IPS-18a (cell line): ENCODE results near the gene PEPD.

Experiments
- H3K27ac ChIP-seq: one replicate; pipeline ENCODE4 v1.5.1; 2013; ENCODE audit warnings: low read length
- H3K27me3 ChIP-seq: one replicate; pipeline ENCODE4 v1.6.1; 2013; ENCODE audit warnings: mild to moderate bottlenecking, low read length; ENCODE audit not compliant: control insufficient read depth, insufficient read depth
- H3K36me3 ChIP-seq: one replicate; pipeline ENCODE4 v1.6.1; 2013; ENCODE audit warnings: low read depth, low read length; ENCODE audit not compliant: control insufficient read depth
- H3K4me1 ChIP-seq: one replicate; pipeline ENCODE4 v1.6.1; 2013; ENCODE audit warnings: low read depth, low read length; ENCODE audit not compliant: control insufficient read depth
- H3K4me3 ChIP-seq: one replicate; pipeline ENCODE4 v1.5.1; 2013; ENCODE audit warnings: low read length
- H3K9ac ChIP-seq: one replicate; pipeline ENCODE4 v1.6.1; 2013; ENCODE audit warnings: mild to moderate bottlenecking, low read length, moderate library complexity
- H3K9me3 ChIP-seq: one replicate; pipeline ENCODE4 v1.6.1; 2013; ENCODE audit warnings: low read depth, low read length; ENCODE audit not compliant: control insufficient read depth

Gene PEPD

GRCh38 chr19:33396701-33397535 lies 124.7 kb downstream of the PEPD start:
- H3K4me3 ChIP-seq, result no peak overlapping the region
- H3K4me1 ChIP-seq, result no peaks in the 10 kb centered on the region
- H3K36me3 ChIP-seq, result no peaks in the 10 kb centered on the region
- H3K9me3 ChIP-seq, result no peaks in the 10 kb centered on the region
- no peak overlapping the region for H3K9ac ChIP-seq
- no peaks in the 10 kb centered on the region for H3K27me3 ChIP-seq
- no peak overlapping the region for H3K27ac ChIP-seq

DNA sequence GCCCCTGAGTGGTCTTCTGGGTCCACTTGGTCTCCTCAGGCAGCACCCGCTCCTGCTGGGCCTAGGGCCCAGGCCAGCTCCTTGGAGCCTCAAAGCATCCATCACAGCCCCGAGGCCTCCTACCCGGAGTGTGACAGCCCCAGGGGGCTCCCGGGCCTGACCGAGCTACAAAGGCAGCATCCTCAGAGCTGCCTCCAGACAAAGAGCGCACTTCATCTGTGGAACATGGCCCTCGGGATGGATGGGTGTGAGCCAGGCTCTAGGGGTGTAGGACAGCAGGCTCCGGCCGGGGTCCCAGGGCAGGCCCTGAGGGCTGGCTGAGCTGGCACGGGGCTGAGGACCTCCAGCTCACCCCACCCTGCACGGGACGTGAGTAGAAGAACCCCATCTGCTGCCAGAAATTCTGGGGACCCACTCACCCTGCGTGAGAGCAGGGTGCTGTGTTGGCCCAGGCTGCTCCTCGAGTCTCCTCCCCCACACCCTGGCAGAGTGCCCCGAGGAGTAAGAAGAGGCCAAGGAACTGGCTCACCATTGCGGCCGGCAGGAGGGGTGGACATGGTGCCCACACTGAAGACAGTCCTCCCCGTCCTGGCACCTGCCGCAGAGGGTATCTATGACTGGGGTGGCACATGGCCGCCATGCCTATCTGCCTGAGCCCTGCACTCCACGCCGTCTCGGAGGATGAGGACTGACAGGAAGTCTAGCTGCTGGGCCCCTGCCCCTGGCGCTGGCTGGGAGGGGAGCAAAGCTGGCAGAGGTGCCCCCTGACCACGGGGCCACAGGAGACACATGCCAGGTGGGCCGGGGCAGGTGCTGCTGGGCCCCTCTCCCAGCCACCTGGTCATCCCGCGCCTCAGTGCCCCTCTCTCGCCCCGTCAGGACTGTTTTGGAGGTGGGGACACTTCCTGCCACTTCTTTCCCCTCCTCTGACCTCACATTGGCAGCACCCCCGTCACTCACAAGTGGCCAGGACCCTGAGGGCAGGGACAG lies 125.7 kb downstream of the PEPD start:
- Histone ChIP-seq H3K4me1 (no peaks in the 10 kb centered on the region), H3K27ac (no peak overlapping the region), H3K27me3 (no peaks in the 10 kb centered on the region), H3K9ac (no peak overlapping the region), H3K9me3 (no peaks in the 10 kb centered on the region), H3K4me3 (no peak overlapping the region), H3K36me3 (no peaks in the 10 kb centered on the region)

DNA sequence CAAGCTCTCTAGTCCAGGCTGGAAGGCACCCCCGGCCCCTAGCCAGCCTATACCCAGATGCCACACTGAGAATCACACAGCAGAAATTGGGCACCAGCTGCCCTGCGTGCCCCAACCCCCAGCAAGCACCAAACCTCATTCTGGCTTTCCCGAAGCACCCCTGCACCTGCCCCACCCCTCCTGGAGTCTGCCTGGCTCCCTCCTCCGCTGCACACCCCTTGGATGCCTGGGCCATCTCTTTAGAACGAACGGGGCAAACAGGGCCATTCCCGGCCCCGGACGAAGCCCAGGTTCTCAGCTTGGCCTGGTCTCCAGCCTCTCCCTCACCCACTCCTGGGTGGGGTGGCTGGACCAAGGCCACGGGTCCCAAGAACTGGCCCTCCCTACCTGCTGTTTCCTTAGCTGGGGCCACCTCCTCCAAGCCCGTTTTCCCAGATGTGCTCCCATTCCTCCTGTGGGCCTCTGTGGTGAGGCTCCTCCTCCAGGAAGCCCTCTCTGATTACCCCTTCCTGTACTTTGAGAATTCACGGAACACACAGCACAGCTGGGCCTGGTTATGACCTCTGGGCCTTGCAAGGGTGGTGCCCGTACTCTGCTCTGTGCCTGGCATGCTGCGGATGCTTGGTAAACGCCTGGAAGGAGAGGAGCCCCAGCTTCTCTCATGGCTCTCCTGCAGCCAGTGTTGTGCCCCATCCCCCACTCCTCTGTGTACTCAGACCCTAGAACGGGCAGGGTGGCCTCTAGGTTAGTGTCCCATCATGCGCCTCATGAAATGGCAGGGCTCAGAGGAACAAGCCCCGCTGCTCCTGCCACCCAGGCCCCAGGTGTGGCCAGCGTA lies 126.6 kb downstream of the PEPD start:
- Histone ChIP-seq H3K27me3 (no peaks in the 10 kb centered on the region), H3K4me3 (no peak overlapping the region), H3K27ac (no peak overlapping the region), H3K36me3 (no peaks in the 10 kb centered on the region), H3K4me1 (no peaks in the 10 kb centered on the region), H3K9me3 (no peaks in the 10 kb centered on the region), H3K9ac (no peak overlapping the region)

GRCh38 chr19:33394006-33394722 lies 127.4 kb downstream of the PEPD start:
- H3K27me3 ChIP-seq, result no peaks in the 10 kb centered on the region
- no peak overlapping the region for H3K4me3 ChIP-seq
- H3K36me3 ChIP-seq, result no peaks in the 10 kb centered on the region
- no peak overlapping the region for H3K27ac ChIP-seq
- H3K4me1 ChIP-seq, result no peaks in the 10 kb centered on the region
- H3K9ac ChIP-seq, result no peak overlapping the region
- no peaks in the 10 kb centered on the region for H3K9me3 ChIP-seq

- no peaks in the 10 kb centered on the region for H3K4me1 ChIP-seq
- H3K9ac ChIP-seq, result no peak overlapping the region
- H3K36me3 ChIP-seq, result no peaks in the 10 kb centered on the region
Measured at GRCh38 chr19:33393286-33394005, 128.1 kb downstream of the PEPD start.

DNA sequence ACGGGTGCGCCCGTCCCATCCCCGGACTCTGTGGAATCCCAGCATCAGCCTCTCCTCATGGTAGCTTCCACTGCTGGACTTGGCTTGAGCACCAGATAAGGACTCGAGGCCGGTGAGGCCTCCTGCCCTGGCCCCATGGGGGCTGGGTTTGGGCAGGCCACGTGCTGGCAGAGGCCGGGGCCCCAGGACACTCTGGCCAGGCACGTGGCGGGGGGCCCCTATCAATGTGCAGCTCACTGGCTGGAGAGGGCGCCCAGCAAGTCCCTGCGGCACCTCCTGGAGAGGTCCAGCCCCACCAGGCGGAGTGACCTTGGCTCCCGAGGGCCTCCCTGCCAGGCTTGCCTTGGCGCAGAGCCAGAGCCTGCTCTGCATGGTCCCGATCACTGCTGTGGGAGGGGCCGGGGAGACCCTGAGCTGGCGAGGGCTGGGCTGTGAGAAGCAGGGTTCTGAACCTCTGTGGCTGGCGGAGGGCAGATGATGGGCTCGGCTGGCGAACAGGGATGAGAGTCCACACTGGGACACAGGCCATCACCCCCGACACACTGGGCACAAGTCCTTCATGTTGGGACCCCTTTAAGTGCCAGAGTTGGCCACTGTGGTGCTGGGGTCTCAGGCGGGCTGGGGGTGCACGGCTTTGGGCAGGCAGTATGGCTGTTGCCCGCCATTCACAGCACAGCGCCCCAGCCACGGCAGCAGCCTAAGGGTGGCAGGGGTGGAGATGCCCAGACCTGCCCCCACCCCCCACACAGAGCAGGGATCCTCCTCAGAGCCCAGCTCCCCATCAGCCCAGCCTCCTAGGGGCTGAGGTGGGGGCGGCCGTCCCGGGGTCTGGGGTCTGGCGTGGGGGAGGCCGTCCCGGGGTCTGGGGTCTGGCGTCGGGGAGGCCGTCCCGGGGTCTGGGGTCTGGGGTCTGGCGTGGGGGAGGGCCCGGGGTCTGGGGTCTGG lies 129.0 kb downstream of the PEPD start:
- H3K4me1 ChIP-seq, result no peaks in the 10 kb centered on the region
- H3K9me3 ChIP-seq, result no peaks in the 10 kb centered on the region
- H3K36me3 ChIP-seq, result no peaks in the 10 kb centered on the region
- no peak overlapping the region for H3K4me3 ChIP-seq
- no peak overlapping the region for H3K27ac ChIP-seq
- no peaks in the 10 kb centered on the region for H3K27me3 ChIP-seq
- no peak overlapping the region for H3K9ac ChIP-seq

More at GRCh38 chr19:33393286-33394005, 128.1 kb downstream of the PEPD start:
- no peak overlapping the region for H3K4me3 ChIP-seq
- H3K9me3 ChIP-seq, result no peaks in the 10 kb centered on the region
- H3K27ac ChIP-seq, result no peak overlapping the region
- H3K27me3 ChIP-seq, result no peaks in the 10 kb centered on the region

- Histone ChIP-seq H3K36me3 (peaks cover 2% of the 10 kb centered on the region), H3K9ac (no peak overlapping the region), H3K27me3 (no peaks in the 10 kb centered on the region), H3K4me3 (no peak overlapping the region), H3K27ac (no peak overlapping the region), H3K9me3 (no peaks in the 10 kb centered on the region), H3K4me1 (no peaks in the 10 kb centered on the region)
Measured at GRCh38 chr19:33391631-33392249, 129.9 kb downstream of the PEPD start.

DNA sequence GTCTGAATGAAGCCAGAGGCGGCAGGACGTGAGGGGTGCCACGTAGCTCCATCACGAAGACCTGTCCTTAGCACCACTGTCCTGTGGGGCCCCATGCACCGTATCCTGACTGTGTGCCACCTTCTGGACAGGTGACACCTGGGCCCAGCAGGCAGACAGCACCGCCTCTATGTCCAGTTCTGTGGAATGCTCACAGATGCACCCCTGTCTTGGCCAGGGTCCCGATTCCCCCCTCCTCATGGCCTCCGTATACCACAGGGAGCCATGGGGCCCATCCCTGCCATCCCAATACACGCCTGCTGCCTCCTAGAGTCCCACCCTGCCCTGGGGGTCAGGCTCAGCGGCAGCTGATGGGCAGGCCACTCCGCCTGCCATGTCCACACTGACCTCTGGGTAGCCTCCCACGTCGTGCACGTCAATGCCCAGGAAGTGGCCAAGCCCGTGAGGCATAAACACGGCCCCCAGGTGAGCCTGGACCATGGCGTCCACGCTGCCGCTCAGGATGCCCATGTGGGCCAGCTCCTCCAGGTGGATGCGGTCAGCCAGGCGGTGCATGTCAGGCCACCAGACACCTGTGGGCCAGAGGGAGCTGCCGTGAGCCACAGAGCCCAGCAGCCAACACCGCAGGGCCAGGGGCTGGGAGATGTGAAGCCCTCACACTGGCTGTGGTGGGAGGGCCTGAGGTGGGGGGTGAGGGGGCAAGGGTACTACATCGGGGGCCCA lies 130.5 kb downstream of the PEPD start:
- Histone ChIP-seq H3K4me3 (no peak overlapping the region), H3K9me3 (no peaks in the 10 kb centered on the region), H3K36me3 (peaks cover 8% of the 10 kb centered on the region), H3K4me1 (no peaks in the 10 kb centered on the region), H3K27me3 (no peaks in the 10 kb centered on the region), H3K27ac (no peak overlapping the region), H3K9ac (no peak overlapping the region)
